CD4-positive, alpha-beta T cell treated with Interleukin-15 for 1 hour (primary cell): ENCODE data around the gene TMF1.

Source experiments
- DNase-seq: peaks from one replicate; pipeline ENCODE4 v3.0.0-alpha.2; 2020

Gene TMF1

DNA sequence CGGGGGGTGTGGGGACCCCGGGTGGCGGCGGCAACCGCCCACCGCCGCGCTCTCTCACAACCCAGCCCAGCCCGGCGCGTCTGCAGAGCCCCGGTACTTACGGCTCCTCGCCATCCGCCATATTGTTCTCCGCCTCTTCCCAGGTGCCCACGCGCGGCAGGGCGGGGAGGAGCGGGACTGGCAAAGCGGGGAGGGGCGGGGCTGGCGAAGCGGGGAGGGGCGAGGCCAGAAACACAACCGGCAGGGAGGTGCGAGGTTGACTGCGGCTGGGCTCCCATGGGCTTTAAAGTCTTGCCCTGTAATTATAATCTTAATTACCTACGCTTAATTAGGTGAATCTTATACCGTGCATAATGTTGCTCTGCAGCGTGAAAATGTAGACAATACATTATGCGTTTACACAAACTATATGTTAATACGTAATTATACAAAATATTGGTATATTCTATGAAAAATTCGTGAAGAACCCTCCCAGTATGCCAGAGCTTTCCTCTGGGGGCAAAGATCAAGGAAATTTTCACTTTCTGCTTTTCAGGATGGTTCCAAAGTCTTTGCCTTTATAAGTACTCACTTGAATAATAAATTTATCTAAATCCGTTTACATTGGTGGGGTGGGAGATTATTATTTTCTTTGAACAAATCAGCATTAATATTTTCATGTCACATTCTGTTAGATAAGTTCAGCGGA, 28.2 kb upstream of the TMF1 start, which contains the start of gene UBA3:
Gene UBA3, minus strand, starts transcription at position 133 of the 688 bp plus-strand sequence. Its CDS starts 12 bp downstream, at position 121.
- peak; percentile 91 for DNase-seq

DNA sequence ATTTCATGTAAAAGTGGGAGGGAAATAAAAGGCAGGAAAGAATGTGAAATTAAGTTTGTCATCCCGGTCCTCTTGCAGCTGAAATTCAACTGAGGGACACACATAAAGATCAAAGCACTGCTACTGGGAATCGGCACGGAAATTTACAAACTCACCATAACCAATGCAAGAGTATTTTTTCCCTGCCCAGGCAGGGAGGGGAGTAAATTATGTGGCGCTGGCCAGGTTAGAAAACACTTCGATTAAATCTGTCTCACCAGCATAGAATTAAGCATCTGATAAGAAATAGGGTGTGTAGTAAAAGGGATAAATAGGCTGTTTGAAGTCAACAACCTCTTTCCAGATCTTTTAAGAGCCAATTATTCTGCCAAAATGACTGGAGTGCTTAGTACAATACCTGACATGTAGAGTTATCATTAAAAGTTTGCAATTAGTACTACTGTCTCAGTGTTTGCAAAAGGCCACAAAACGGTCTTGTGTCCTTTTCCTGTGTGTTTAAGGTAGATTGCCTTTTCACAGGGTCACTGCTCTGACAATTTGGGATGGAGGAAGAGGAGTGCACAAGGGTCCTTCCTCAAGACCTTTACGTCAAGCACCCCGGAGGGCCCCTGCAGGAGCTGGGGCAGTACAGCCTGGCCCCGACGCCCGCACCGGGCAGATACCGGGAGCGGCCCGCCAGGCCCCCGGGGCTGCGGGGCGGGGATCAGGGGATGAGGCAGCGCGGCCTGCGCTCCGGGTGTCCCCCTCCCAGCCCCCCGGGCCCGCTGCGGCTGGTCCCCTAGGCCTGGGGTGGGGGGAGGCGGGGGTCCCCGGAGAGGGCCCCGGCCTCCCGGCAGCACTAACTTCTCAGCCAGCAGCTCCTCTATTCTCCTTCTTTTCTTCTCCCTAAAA, 27.4 kb upstream of the TMF1 start:
- DNase-seq, result no peak

DNA sequence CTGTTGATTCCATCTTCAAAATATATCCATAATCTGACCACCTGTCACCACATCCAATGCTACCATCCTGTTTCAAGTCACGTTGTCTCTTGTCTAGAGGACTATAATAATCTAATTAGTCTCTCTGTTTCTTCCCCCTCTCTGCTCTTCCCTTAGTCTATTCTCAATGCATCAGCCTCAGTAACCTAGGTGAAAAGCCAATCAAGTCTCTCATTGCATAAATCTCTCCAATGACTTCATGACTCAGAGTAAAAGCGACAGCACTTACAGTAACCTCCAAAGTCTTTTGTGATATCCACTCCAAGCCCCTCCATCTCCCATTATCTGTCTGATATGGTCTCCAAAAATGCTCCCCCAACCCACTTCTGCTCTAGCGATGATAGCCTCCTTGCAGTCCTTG, 20.8 kb upstream of the TMF1 start:
- DNase-seq, result no peak

DNA sequence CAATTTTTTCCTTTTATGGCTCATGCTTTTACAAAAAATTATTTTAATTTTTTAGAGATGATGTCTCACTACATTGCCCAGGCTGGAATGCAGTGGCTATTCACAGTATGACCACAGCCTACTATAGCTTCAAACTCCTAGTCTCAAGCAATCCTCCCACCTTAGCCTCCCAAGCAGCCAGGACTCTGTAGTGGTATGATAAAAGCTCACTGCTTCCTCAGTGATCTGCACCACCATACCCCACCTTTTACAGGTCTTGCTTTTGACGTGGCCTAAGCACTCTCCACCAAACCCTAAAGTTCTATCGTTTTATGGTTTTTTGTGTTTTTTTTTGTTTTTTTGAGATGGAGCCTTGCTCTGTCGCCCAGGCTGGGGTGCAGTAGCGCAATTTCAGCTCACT, 14.0 kb upstream of the TMF1 start:
- no peak for DNase-seq

DNA sequence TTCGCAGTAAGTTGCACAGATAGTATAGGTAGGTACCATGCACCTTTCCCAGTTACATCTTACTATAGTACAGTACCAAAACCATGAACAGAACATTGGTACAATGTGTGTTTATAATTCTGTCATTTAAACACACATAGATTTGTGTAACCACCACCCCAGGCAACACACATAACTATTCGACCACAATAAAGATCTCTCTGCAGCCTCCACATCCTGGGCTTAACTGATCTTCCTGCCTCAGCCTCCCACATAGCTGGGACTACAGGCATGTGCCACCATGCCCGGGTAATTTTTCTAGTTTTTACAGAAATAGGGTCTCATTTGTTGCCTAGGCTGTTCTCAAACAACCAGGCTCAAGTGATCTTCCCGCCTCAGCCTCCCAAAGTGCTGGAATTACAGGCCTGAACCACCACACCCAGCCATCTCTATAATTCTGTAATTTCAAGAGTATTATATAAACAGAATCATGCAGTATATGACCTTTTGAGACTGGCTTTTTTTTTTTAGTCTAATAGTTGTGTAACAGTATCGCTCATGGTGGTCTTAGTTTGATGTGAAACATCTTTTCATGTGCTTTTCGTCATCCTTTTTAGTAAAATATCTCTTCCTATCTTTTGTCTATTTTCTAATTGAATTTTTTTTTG, 13.3 kb upstream of the TMF1 start:
- DNase-seq, result no peak

DNA sequence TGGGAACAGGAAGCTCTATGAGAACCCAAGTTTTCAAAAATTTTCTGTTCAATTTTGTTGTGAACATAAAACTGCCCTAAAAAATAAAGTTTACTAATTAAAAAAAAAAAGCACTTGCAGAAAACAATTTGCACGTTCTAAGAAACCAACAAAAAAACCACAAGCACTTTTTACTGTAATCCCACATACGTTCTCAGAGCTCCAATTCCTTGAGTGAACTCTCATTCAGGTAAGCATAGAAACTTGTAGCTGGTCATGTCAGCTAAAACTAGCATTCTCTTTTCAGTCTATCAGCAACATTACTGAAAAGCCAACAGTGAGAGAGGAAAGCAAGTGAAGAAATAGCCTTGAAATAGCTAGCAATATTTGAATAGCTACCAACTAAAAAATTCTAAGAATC, 11.5 kb upstream of the TMF1 start:
- no peak for DNase-seq

DNA sequence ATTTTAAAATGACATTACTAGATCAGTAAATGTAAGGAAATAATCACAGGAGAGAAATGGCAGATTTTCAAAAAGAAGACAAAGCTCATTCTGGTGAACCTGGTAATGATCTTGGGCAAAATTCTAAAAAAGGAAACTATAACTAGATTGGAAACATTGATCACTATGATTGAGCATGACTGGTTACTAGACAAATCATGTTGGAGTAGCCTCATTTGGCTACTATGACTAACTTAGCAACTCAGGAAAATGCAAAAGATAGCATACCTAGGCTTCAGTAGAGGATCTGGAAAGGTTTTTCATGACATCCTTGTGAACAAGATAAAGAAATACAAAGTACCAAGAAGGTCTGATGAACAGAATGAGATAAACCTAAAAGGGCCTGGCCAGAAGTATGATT, 7.6 kb upstream of the TMF1 start:
- no peak for DNase-seq

DNA sequence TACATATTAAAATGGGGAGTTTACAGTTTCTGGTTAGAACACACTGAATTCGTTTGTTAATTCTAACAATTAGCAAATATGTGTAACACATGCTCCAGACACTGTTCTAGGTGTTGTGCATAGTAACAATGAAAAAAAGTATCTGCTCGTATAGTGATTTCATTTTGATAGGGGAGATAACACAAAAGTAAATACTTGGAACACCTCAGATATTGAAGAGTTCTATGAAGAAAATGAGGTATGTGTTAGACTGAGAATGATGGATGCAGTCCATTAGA, 6.8 kb upstream of the TMF1 start:
- no peak for DNase-seq

DNA sequence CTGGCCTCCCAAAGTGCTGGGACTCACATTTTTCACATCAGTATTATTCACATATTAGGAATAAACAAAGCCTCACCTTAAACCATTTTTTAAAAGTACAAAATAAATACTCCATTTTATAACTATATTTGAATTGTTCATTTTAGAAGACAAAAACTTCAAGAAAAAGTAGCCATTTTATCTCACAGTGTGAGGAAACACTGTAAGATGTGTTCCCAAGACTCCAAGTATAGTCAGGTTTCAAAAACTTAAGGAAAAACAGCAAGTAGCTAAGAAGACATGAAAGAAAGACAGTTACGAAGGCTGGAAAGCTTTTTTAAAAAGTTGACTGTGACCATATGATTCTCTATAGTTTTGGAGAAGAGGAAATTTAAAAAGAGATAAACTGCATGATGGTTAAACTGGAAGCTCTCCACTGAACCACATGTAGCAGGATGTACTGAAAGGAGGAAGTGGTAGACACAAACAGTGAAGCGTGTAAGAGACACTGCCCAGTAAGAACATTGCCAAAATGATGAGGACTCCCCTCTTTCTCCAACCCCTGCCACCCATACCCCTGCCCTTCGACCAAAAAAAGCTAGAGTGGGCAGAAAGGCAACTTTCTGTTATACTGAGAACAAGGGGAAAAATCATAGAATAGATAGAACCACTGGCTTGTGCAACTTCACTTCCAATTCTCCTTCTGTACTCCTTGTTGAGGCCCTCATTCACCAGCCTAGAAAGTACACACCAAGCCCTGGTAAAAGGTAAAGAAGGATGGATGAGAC, 6.2 kb upstream of the TMF1 start:
- no peak for DNase-seq

DNA sequence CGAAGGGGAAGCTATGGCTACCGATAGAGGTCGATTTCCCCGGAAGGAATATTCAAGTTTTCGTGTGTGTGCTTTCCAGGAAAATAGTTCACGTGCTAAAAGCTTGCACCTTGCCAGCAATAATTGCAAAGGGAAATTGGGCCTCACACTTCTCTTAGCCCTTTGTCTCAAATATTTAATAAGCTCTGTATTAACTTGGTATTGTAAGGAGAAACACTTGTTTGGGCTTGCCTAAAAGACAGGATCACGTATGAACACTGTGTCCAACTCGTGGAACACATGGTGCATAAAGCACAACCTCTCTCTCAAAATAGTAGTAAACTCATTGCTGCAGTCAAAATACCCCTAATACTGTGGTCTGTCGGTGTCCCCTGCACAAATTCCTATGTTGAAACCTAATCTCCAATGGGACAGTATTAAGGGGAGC, 352 bp upstream of the TMF1 start:
- DNase-seq, result no peak

DNA sequence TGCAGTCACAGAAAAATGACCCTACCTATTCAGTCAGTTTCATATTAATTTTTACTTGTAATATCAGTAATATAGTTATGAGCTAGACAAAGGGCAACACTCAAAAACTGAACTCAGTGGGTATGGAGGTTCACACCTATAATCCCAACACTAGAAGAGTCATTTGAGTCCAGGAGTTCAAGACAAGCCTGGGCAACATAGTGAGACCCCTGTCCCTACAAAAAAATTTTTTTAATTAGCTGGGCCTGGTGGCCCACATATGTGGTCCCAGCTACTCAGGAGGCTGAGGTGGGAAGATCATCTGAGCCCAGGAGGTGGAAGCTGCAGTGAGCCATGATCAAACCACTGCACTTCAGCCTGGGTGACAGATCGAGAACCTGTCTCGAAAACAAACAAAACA, 3.1 kb downstream of the TMF1 start:
- DNase-seq, result no peak

DNA sequence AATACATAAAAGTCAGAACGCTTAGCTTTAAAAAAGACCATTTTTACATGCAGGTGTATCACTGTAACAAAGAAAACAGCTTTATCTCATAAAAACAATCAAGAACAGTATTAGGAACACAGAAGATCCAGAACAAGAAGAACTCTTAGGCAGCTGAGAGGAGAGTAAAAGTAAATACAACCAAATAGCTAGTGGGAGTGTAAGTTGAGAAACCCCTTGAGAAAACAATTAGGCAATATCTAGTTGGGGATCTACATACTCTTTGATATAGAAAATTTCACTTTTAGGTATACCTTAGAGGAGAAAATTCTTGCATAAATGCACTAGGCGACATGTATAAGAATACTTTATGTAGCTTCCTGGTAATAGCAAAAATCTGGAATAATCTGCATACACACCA, 7.5 kb downstream of the TMF1 start:
- DNase-seq, result no peak

DNA sequence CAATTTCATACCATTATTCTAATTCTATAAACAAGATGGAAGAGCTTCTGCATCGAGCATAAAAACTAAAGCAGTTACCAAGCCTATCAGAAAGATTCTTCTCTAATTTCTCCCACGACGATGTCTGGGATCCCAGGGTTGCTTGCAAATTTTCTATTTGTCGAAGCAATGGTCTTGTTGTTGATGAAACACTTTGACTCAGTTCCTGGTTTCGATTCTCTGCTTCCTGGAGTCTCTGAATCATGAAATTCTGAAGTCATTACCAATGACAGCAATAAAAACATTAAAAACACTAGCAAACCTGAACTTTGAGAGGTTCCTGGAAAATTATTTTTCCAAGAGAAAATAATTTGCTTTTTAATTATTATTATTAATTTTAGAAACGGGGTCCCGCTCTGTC, 18.7 kb downstream of the TMF1 start:
- DNase-seq, result no peak

DNA sequence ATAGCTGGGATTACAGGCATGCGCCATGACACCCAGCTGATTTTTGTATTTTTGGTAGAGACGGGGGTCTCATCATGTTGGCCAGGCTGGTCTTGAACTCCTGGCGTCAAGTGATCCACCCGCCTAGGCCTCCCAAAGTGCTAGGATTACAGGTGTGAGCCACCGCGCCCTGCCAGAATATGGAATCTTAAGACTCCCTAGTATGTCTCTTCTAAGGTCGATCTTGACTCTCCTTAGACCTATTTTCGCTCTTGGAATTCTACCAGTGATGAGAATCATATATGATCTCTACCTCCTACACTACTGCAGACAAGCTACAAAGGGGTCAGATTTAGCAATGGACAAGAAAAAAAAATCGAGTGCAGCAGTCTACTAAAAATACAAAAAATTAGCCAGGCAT, 19.4 kb downstream of the TMF1 start:
- DNase-seq, result no peak

DNA sequence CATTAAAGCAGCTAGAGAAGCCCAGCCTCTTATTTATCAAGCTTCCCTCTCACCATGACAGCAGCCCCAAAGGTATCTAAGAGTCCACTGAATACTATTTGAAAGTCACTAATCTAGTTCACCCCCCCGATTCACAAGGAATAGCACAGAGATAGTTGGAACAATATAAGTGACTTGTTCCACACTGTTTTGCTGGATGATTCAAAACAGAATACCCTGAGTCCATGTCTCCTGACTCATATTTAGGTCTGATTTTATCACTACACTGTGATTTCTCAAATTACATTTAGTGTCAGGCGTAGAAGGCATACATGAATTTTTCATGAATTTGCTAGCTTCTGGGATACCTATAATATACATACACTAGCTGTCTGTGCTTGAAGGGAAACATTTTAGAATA, 20.0 kb downstream of the TMF1 start:
- DNase-seq, result no peak

DNA sequence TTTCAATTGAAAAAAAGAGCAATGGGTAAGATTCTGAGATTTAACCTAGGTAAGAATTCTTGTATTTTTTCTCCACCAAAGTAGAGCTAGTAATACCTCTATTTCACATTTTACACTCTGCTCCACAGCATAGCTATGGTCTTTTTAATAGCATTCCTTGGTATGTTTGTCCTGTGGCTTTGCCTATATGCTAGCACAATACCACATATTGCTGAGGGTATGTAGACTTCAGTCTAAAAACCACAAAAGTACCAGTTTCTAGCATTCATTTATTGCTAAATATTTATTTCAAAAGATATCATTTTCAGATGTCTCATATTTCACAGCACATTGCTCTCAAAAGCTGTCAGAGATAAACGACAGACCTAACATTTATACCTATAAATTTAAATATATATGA, 20.5 kb downstream of the TMF1 start:
- no peak for DNase-seq

DNA sequence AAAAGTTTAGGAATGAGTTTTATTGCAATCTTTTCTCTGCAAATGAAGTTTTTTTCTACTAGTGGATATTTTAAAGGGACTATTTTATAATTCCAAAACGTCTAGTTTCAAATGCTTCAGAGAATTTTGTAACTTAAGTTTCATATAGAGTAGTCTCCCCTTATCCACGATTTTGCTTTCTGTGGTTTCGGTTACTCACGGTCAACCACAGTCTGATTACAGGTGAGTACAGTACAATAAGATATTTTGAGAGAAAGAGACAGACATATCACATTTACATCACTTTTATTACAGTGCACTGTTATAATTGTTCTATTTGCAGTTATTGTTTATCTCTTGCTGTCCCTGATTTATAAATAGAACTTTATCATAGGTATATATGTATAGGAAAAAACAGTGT, 31.3 kb downstream of the TMF1 start:
- DNase-seq, result no peak

DNA sequence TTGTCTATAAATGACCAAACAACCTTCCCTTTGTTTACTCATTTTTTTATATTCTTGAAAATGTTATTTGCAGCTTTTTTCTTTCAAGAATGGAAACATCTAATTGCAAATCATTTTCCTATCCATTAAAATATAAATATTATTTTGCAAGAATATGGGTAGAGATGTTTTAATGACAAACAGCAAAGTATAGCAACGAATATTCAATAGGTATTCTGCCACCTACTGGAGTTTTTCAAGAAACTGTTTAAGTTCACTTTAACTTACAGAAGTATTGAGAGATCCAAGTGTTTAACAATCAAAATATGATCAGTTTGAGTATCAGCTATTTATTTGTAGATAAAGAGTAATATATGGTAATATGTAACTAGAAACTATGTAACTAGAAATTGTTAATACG, 31.7 kb downstream of the TMF1 start:
- no peak for DNase-seq

DNA sequence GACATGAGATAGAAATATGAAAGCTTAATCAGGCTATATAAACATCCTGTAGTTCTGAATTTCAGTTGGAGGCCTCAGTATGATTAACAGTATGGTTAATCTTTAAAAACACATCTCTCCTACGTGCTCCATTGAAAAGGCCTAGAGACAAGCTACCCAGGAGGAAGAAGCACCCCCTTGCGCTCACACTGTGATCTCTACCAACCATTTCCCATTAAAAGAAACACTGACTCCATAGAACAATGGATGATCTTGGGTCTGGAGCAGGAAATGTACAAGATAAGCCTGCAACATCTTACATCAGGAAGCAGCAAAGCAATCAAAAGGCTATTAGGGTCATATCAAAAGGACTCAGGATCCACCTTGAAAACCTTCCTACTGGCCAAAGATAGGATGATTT, 35.2 kb downstream of the TMF1 start:
- no peak for DNase-seq

DNA sequence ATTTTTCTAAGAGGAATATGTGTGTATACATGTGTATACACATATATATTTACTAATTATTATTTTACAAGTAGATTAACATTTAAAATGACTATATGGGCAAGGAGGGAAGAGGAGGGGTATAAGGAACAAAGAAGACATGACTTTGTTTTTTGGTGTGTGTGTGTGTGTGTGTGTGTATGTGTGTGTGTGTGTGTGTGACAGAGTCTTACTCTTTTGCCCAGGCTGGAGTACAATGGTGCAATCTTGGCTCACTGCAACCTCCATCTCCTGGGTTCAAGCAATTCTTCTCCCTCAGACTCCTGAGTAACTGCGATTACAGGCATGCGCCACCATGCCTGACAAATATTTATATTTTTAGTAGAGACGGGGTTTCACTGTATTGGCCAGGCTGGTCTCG, 36.0 kb downstream of the TMF1 start:
- no peak for DNase-seq

DNA sequence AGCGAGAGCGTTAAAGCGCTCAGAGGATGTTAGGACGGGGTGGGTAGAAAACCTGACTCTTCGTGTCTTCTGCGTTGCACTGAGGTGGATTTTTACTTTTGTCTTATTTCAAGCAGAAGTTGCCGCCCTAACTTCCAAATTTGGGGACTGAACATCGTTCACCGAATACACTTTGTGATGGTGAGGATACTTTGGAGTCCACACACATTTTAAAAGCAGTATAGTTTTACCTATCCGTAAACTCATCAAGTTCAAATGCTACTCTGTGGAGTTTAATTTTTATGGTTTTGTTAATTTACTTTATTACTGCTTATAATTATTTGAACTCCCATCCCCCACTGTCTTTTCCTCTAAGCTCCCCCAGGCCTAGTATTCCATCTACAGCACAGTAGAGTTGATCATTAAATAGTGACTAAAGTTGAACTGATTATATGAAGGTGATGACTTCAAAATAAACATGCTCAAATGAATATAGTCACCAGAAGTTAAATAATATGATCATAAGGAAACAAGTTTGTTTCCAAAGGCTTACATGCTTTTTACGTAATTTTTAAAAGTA, 38.0 kb downstream of the TMF1 start:
- DNase-seq, result no peak

DNA sequence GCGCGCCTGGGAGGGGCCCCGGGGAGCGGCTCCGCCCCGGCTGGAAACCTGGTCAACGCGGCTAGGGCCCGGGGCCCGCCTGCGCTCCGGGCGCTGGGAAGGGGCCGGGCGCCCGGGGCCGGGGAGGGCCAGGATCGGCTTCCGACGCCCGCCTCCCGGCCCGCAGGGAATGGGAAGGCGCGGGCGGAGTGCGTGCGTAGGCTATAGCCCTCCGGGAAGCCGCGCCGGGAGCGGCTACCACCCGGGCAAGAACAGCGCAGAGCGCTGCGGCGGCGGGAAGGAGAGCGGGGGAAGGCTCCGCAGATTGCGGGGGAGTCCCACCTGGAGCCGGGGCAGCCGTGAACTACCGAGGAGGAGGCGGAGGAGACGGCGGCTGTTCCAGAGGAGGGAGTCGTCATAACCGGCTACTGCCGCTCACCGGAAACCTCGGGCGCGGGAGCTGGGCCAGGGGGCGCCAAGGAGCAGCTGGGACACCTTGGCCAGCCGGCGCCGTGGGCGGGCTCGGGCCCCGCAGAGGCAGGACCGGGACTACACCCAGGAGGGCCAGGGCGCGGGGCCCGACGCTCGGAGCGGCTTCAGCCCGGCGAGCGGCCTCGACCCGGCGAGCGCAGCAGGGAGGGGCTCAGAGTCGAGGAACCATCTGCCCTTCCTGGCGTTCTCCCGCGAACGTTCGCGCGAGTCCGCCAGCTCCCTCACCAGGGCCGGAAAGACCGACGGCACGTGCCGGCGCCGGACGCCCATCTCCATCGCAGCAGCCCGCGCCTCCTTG, 38.7 kb downstream of the TMF1 start, which contains the start of gene EOGT:
Gene EOGT, minus strand, starts transcription at position 432 of the 769 bp plus-strand sequence. CDS start 3,838 bp downstream, outside the sequence.
- DNase-seq, result peak; percentile 78
